NT2/D1 (cell line): ENCODE measurements around the gene MAML3.

Experiments used
- DNase-seq: peaks from one replicate; pipeline ENCODE4 v3.0.0-alpha.2; 2011; ENCODE audit warnings: low read depth, low spot score
- H3K27me3 ChIP-seq: 2 replicates; pipeline ENCODE4 v1.6.0; 2011; ENCODE audit warnings: mild to moderate bottlenecking; ENCODE audit not compliant: insufficient read length, insufficient read depth
- H3K36me3 ChIP-seq: 2 replicates; pipeline ENCODE4 v1.6.1; 2011; ENCODE audit warnings: mild to moderate bottlenecking, low read length, mixed read lengths; ENCODE audit not compliant: insufficient read depth, insufficient read length
- H3K4me1 ChIP-seq: 2 replicates; pipeline ENCODE4 v1.5.1; 2011; ENCODE audit not compliant: insufficient read depth, insufficient read length
- H3K4me3 ChIP-seq: 2 replicates; pipeline ENCODE4 v1.5.1; 2011; ENCODE audit warnings: low read depth; ENCODE audit not compliant: insufficient read length
- H3K9ac ChIP-seq: 2 replicates; pipeline ENCODE4 v1.6.0; 2011; ENCODE audit warnings: low read depth; ENCODE audit not compliant: insufficient read length
- H3K9me3 ChIP-seq: 2 replicates; pipeline ENCODE4 v1.5.1; 2011; ENCODE audit warnings: mild to moderate bottlenecking, low read length; ENCODE audit not compliant: insufficient read depth
- SUZ12 ChIP-seq: IDR thresholded peaks from 2 replicates; pipeline ENCODE4 v1.6.1; 2011; ENCODE audit not compliant: insufficient read length, insufficient read depth; ENCODE audit errors: extremely low read depth
- YY1 ChIP-seq: IDR thresholded peaks from 2 replicates; pipeline ENCODE4 v1.6.1; 2011; ENCODE audit not compliant: insufficient read length, insufficient read depth
- ZNF274 ChIP-seq: IDR thresholded peaks from 2 replicates; pipeline ENCODE4 v1.6.1; 2011; ENCODE audit warnings: mild to moderate bottlenecking, low read depth, low read length

Gene MAML3

GRCh38 chr4:140020457-140021361 is 133.3 kb downstream of the MAML3 start:
- TF ChIP-seq YY1 (no peak), SUZ12 (no peak), ZNF274 (no peak)
- Histone ChIP-seq H3K36me3 (no peaks in the 10 kb centered on the region), H3K4me1 (no peaks in the 10 kb centered on the region), H3K9me3 (no peaks in the 10 kb centered on the region), H3K27me3 (no peaks in the 10 kb centered on the region), H3K4me3 (no peak overlapping the region), H3K9ac (no peak overlapping the region)
- no peak for DNase-seq

- H3K4me1 ChIP-seq, result no peaks in the 10 kb centered on the region
- DNase-seq, result no peak
- H3K9ac ChIP-seq, result no peak overlapping the region
- TF ChIP-seq SUZ12, result no peak
- TF ChIP-seq ZNF274, result no peak
- TF ChIP-seq YY1, result no peak
- H3K9me3 ChIP-seq, result no peaks in the 10 kb centered on the region
- no peaks in the 10 kb centered on the region for H3K36me3 ChIP-seq
- H3K27me3 ChIP-seq, result no peaks in the 10 kb centered on the region
- H3K4me3 ChIP-seq, result no peak overlapping the region
These were observed 134.2 kb downstream of the MAML3 start for GRCh38 chr4:140019619-140020347.

GRCh38 chr4:140018931-140019618 is 134.9 kb downstream of the MAML3 start:
- H3K36me3 ChIP-seq, result no peaks in the 10 kb centered on the region
- H3K4me1 ChIP-seq, result no peaks in the 10 kb centered on the region

GRCh38 chr4:140014284-140014683 is 139.7 kb downstream of the MAML3 start:
- no peak for TF ChIP-seq SUZ12
- TF ChIP-seq ZNF274, result no peak
- no peak for TF ChIP-seq YY1
- Histone ChIP-seq H3K9me3 (no peaks in the 10 kb centered on the region), H3K4me3 (no peak overlapping the region), H3K36me3 (no peaks in the 10 kb centered on the region), H3K4me1 (no peaks in the 10 kb centered on the region), H3K9ac (no peak overlapping the region), H3K27me3 (no peaks in the 10 kb centered on the region)
- no peak for DNase-seq

More at GRCh38 chr4:140018931-140019618, 134.9 kb downstream of the MAML3 start:
- no peak for DNase-seq
- no peak overlapping the region for H3K4me3 ChIP-seq
- no peak overlapping the region for H3K9ac ChIP-seq
- no peaks in the 10 kb centered on the region for H3K9me3 ChIP-seq
- no peaks in the 10 kb centered on the region for H3K27me3 ChIP-seq
- TF ChIP-seq YY1 (no peak), ZNF274 (no peak), SUZ12 (no peak)

GRCh38 chr4:140012688-140013486 is 141.1 kb downstream of the MAML3 start:
- H3K4me1 ChIP-seq, result no peaks in the 10 kb centered on the region
- H3K9ac ChIP-seq, result no peak overlapping the region
- H3K9me3 ChIP-seq, result no peaks in the 10 kb centered on the region
- no peak overlapping the region for H3K4me3 ChIP-seq
- no peak for DNase-seq
- H3K36me3 ChIP-seq, result no peaks in the 10 kb centered on the region
- TF ChIP-seq ZNF274 (no peak), SUZ12 (no peak)
- H3K27me3 ChIP-seq, result no peaks in the 10 kb centered on the region

GRCh38 chr4:140005699-140006098 is 148.3 kb downstream of the MAML3 start:
- no peak overlapping the region for H3K9ac ChIP-seq
- DNase-seq, result no peak

More at GRCh38 chr4:140005699-140006098, 148.3 kb downstream of the MAML3 start:
- Histone ChIP-seq H3K4me3 (no peak overlapping the region), H3K4me1 (no peaks in the 10 kb centered on the region), H3K36me3 (no peaks in the 10 kb centered on the region), H3K27me3 (no peaks in the 10 kb centered on the region), H3K9me3 (no peaks in the 10 kb centered on the region)
- TF ChIP-seq SUZ12 (no peak), ZNF274 (no peak), YY1 (no peak)
